Ishikawa (cell line): Measurements from ENCODE around the gene HNRNPL.

ENCODE experiments used
- CREB1 ChIP-seq: IDR thresholded peaks from 2 replicates; pipeline ENCODE4 v1.6.1; 2012; ENCODE audit warnings: low read depth
- EGR1 ChIP-seq: IDR thresholded peaks from 2 replicates; pipeline ENCODE4 v1.6.1; 2012
- EP300 ChIP-seq: IDR thresholded peaks from 2 replicates; pipeline ENCODE4 v1.6.1; 2012; ENCODE audit warnings: borderline replicate concordance
- FOXM1 ChIP-seq: IDR thresholded peaks from 2 replicates; pipeline ENCODE4 v1.6.1; 2012; ENCODE audit warnings: low read depth, borderline replicate concordance
- MAX ChIP-seq: IDR thresholded peaks from 2 replicates; pipeline ENCODE4 v1.6.1; 2012
- NFIC ChIP-seq: IDR thresholded peaks from 2 replicates; pipeline ENCODE4 v1.6.1; 2012
- RAD21 ChIP-seq: IDR thresholded peaks from 2 replicates; pipeline ENCODE4 v1.6.1; 2012; ENCODE audit warnings: low read depth
- REST ChIP-seq: IDR thresholded peaks from 2 replicates; pipeline ENCODE4 v1.6.1; 2012; ENCODE audit warnings: low read depth, mild to moderate bottlenecking
- TAF1 ChIP-seq: IDR thresholded peaks from 2 replicates; pipeline ENCODE4 v1.6.1; 2012; ENCODE audit warnings: low read depth, mild to moderate bottlenecking
- TCF12 ChIP-seq: IDR thresholded peaks from 2 replicates; pipeline ENCODE4 v1.6.1; 2012; ENCODE audit warnings: low read depth
- TEAD4 ChIP-seq: IDR thresholded peaks from 2 replicates; pipeline ENCODE4 v1.6.1; 2012
- USF1 ChIP-seq: IDR thresholded peaks from 2 replicates; pipeline ENCODE4 v1.6.1; 2012
- YY1 ChIP-seq: IDR thresholded peaks from 2 replicates; pipeline ENCODE4 v1.6.1; 2012; ENCODE audit warnings: low read depth
- ZBTB7A ChIP-seq: IDR thresholded peaks from 2 replicates; pipeline ENCODE4 v1.6.1; 2012; ENCODE audit warnings: low read depth

Gene HNRNPL

GRCh38 chr19:38842439-38843174, 7.2 kb downstream of the HNRNPL start:
- TF ChIP-seq YY1 (no peak), TCF12 (no peak), EGR1 (no peak), FOXM1 (no peak), ZBTB7A (no peak), NFIC (no peak)

GRCh38 chr19:38841787-38842438, 7.9 kb downstream of the HNRNPL start:
- TF ChIP-seq TCF12: no peak
- TF ChIP-seq CREB1: no peak

GRCh38 chr19:38841180-38841766, 8.5 kb downstream of the HNRNPL start:
- no peak for TF ChIP-seq EP300
- TF ChIP-seq EGR1: no peak
- TF ChIP-seq YY1: no peak
- TF ChIP-seq RAD21: no peak
- TF ChIP-seq FOXM1: no peak
- TF ChIP-seq TEAD4: no peak
- no peak for TF ChIP-seq REST
- TF ChIP-seq TAF1: no peak
- no peak for TF ChIP-seq USF1
- TF ChIP-seq ZBTB7A: no peak
- TF ChIP-seq CREB1: no peak
- no peak for TF ChIP-seq MAX
- no peak for TF ChIP-seq TCF12
- no peak for TF ChIP-seq NFIC

GRCh38 chr19:38840583-38840968, 9.2 kb downstream of the HNRNPL start:
- TF ChIP-seq EP300 (no peak), ZBTB7A (no peak), FOXM1 (no peak), RAD21 (no peak), TAF1 (no peak)

- TF ChIP-seq RAD21 (no peak), USF1 (no peak), REST (no peak), TAF1 (no peak), EGR1 (no peak), NFIC (no peak), ZBTB7A (no peak), CREB1 (no peak)
Observed at GRCh38 chr19:38839816-38840582, 9.8 kb downstream of the HNRNPL start.

- no peak for TF ChIP-seq REST
- no peak for TF ChIP-seq TEAD4
- TF ChIP-seq TAF1: no peak
- TF ChIP-seq EGR1: no peak
- no peak for TF ChIP-seq FOXM1
- no peak for TF ChIP-seq CREB1
- no peak for TF ChIP-seq TCF12
- no peak for TF ChIP-seq RAD21
- no peak for TF ChIP-seq ZBTB7A
Observed at GRCh38 chr19:38838986-38839761, 10.6 kb downstream of the HNRNPL start.
